WTC11 (cell line): ENCODE results near the gene TLNRD1. TPM values are rescaled to one million over a fixed set of nuclear protein-coding genes. Genes with fewer than 3 reads are reported as not detected.

ENCODE experiments used
- ATAC-seq: fragments of 200-7000 bp; cut with Tn5 transposase; 2 replicates; pipeline ENCODE4 v1.10.0; 2021; ENCODE audit warnings: mild to moderate bottlenecking, moderate library complexity
- CTCF ChIA-PET: fragments of 300-600 bp; sonication (Branson Sonifier 250); formaldehyde crosslinking; loops from one replicate; lab custom pipeline; 2021; ENCODE audit warnings: antibody characterized with exemption; lab: Charles Lee
- POLR2A ChIA-PET: fragments of 350-600 bp; sonication (Branson Sonifier 250); formaldehyde crosslinking; loops from one replicate; lab custom pipeline; 2021; ENCODE audit warnings: antibody characterized with exemption; lab: Charles Lee
- DNase-seq: peaks from one replicate; pipeline ENCODE4 v3.0.0; 2021; ENCODE audit warnings: low spot score
- H3K27ac Mint-ChIP-seq: 2 replicates; pipeline ENCODE4 v1.8.0; 2021; ENCODE audit warnings: mixed read lengths
- H3K27me3 Mint-ChIP-seq: 2 replicates; pipeline ENCODE4 v1.8.0; 2021; ENCODE audit warnings: low read depth, mild to moderate bottlenecking, moderate library complexity, mixed read lengths
- H3K36me3 Mint-ChIP-seq: 2 replicates; pipeline ENCODE4 v1.8.0; 2021; ENCODE audit warnings: mixed read lengths
- H3K4me1 Mint-ChIP-seq: 2 replicates; pipeline ENCODE4 v1.8.0; 2022; ENCODE audit warnings: mixed read lengths
- H3K4me3 Mint-ChIP-seq: 2 replicates; pipeline ENCODE4 v1.8.0; 2021; ENCODE audit warnings: mild to moderate bottlenecking, moderate library complexity, mixed read lengths
- H3K9me3 Mint-ChIP-seq: 2 replicates; pipeline ENCODE4 v1.8.0; 2021; ENCODE audit warnings: mixed read lengths
- ATF1 ChIP-seq: sonication (generic); formaldehyde crosslinking; IDR thresholded peaks from 2 replicates; pipeline ENCODE4 v1.8.1; 2023; ENCODE audit warnings: mild to moderate bottlenecking, moderate library complexity, missing genetic modification reagents
- GRHL2 ChIP-seq: fragments of 250-450 bp; sonication (Bioruptor Pico); IDR thresholded peaks from 2 replicates; pipeline ENCODE4 v1.8.0; 2022; ENCODE audit warnings: mild to moderate bottlenecking, moderate library complexity; ENCODE audit not compliant: insufficient replicate concordance, severe bottlenecking
- MYBL2 ChIP-seq: sonication (generic); formaldehyde crosslinking; IDR thresholded peaks from 2 replicates; pipeline ENCODE4 v1.8.1; 2023; ENCODE audit warnings: mild to moderate bottlenecking, moderate library complexity, missing genetic modification reagents
- PRRX2 ChIP-seq: fragments of 250-450 bp; sonication (Bioruptor Pico); IDR thresholded peaks from 2 replicates; pipeline ENCODE4 v1.8.0; 2021; ENCODE audit warnings: mild to moderate bottlenecking
- RELA ChIP-seq: sonication (generic); formaldehyde crosslinking; IDR thresholded peaks from 2 replicates; pipeline ENCODE4 v1.8.1; 2022; ENCODE audit warnings: missing genetic modification reagents, mild to moderate bottlenecking, borderline replicate concordance
- RORB ChIP-seq: fragments of 250-450 bp; sonication (Bioruptor Pico); IDR thresholded peaks from 2 replicates; pipeline ENCODE4 v1.9.0; 2021; ENCODE audit warnings: mild to moderate bottlenecking
- SMAD4 ChIP-seq: sonication (generic); formaldehyde crosslinking; IDR thresholded peaks from 2 replicates; pipeline ENCODE4 v1.8.0; 2022; ENCODE audit warnings: mild to moderate bottlenecking, missing genetic modification reagents
- TEAD4 ChIP-seq: sonication (generic); formaldehyde crosslinking; IDR thresholded peaks from 2 replicates; pipeline ENCODE4 v1.8.0; 2022; ENCODE audit warnings: mild to moderate bottlenecking, missing genetic modification reagents
- ZBTB21 ChIP-seq: sonication (generic); formaldehyde crosslinking; IDR thresholded peaks from 2 replicates; pipeline ENCODE4 v1.8.1; 2023; ENCODE audit warnings: mild to moderate bottlenecking, missing genetic modification reagents, borderline replicate concordance
- ZNF219 ChIP-seq: sonication (generic); formaldehyde crosslinking; IDR thresholded peaks from 2 replicates; pipeline ENCODE4 v1.8.0; 2023; ENCODE audit warnings: missing genetic modification reagents, mild to moderate bottlenecking, borderline replicate concordance
- total RNA-seq: library from RNA; stranded (reverse); gene quantifications from 3 replicates; pipeline ENCODE4 v1.2.3, GENCODE V29; 2021
- TF ChIP-seq, protein P1 (sequence below): sonication (generic); formaldehyde crosslinking; IDR thresholded peaks from 2 replicates; pipeline ENCODE4 v1.8.0; 2022; ENCODE audit warnings: mild to moderate bottlenecking, missing genetic modification reagents
- TF ChIP-seq, protein P2 (sequence below): sonication (generic); formaldehyde crosslinking; IDR thresholded peaks from 2 replicates; pipeline ENCODE4 v1.8.0; 2023; ENCODE audit warnings: missing genetic modification reagents, mild to moderate bottlenecking, borderline replicate concordance
- TF ChIP-seq, protein P3 (sequence below): sonication (generic); formaldehyde crosslinking; conservative IDR thresholded peaks from 2 replicates; pipeline ENCODE4 v1.8.1; 2022; ENCODE audit warnings: mild to moderate bottlenecking, missing genetic modification reagents
- TF ChIP-seq, protein P4 (sequence below): sonication (generic); formaldehyde crosslinking; IDR thresholded peaks from 2 replicates; pipeline ENCODE4 v1.8.0; 2023; ENCODE audit warnings: mild to moderate bottlenecking, missing genetic modification reagents
- TF ChIP-seq, protein P5 (sequence below): sonication (generic); formaldehyde crosslinking; IDR thresholded peaks from 2 replicates; pipeline ENCODE4 v1.8.1; 2023; ENCODE audit warnings: mild to moderate bottlenecking, missing genetic modification reagents
- TF ChIP-seq, protein P6 (sequence below): sonication (generic); formaldehyde crosslinking; IDR thresholded peaks from 2 replicates; pipeline ENCODE4 v1.8.0; 2022; ENCODE audit warnings: mild to moderate bottlenecking, missing genetic modification reagents
- TF ChIP-seq, protein P7 (sequence below): sonication (generic); formaldehyde crosslinking; IDR thresholded peaks from 2 replicates; pipeline ENCODE4 v1.8.0; 2022; ENCODE audit warnings: mild to moderate bottlenecking, missing genetic modification reagents
- TF ChIP-seq, protein P8 (sequence below): fragments of 250-450 bp; sonication (Bioruptor Pico); IDR thresholded peaks from 2 replicates; pipeline ENCODE4 v2.1.2; 2022; ENCODE audit warnings: mild to moderate bottlenecking, moderate library complexity

Gene TLNRD1
- total RNA-seq, 1 experiment from 2014 or later, result 26.7 TPM

DNA sequence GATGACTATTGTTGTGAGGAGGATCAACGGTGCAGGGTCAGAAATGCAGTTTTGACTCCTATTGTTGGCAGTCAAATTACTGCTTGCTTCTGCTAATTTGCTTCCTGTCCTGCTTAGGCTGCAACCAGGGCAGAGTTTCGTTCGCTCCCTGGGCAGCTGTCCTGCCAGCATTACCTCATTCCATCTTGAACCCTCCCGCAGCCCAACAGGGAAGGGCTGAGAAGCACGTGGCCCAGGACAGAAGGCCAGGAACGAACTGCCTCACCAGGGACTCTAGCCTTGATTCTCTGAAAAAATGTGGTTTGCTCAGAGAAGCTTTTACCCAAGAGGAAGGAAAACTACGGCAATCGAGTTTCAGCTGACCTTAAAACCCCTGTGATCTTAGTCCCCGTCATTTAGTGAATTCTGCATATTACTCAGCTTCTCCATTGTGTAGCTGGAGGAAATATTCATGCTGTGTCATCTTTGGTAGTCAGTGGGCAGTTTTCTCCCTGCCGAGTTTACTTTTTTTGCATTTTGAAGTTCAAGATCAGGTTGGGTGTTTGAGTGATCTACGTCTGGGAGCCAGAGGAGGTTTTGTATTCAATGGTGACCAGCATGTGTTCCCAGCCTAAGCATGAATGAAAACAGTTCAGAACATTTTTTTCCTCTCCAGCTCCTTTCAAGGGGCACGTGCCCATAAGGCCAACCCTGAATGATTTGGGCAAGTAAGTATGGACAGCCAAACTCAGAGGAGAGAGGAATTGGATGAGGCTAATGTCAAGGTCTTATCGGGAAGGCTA is 23.0 kb downstream of the TLNRD1 start:
- POLR2A ChIA-PET, result no interaction called here
- Mint-ChIP-seq H3K27ac (peak overlapping the region; percentile 45), H3K4me3 (no peak overlapping the region), H3K9me3 (no peaks in the 10 kb centered on the region), H3K27me3 (no peaks in the 10 kb centered on the region), H3K36me3 (no peaks in the 10 kb centered on the region), H3K4me1 (peaks cover 25% of the 10 kb centered on the region)
- DNase-seq, result no peak
- no peak for TF ChIP-seq ZBTB21
- TF ChIP-seq, protein P1, sequence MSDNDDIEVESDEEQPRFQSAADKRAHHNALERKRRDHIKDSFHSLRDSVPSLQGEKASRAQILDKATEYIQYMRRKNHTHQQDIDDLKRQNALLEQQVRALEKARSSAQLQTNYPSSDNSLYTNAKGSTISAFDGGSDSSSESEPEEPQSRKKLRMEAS, result peak; percentile 53; the same call in 1 of the 2 replicates
- ATAC-seq, result peak; percentile 16; the same call in 1 of the 2 replicates
- CTCF ChIA-PET, result interaction anchor here (1.5 kb wide), 1 partner anchor 243 kb away, joined by 8 read pairs; no protein-coding TSS in a partner anchor

DNA sequence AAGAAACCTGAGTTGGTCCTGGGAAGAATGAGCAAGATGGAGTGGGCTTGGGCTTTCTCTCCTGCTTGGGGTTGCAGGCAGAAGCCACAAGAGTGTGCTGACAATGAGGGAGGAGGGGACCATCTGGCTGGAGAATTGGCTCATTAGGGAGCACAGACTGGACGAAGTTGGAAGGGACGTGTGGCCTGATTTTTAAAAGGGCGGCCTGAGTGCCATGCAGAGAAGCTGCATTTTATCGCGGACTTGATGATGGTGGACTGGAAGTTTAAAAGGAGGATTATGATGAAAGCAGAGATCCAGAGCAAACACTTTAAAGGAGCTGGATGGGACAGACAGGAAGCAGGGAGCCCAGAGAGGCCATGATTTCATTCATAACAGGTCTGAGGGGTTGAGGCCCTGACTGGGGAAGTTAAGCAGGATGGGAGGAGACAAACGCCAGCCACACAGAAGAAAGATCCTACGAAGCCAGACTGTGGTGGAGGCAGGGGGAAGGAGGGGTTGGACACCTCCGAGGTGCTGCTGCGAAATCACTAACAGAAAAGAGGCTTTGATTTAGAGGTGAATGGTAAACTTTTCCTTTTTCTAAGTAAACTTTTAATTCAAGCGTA is 23.6 kb downstream of the TLNRD1 start:
- ATAC-seq (peak; percentile 39), DNase-seq (no peak)
- ChIA-PET CTCF (interaction anchor here (1.5 kb wide), 1 partner anchor 242 kb away, joined by 8 read pairs; no protein-coding TSS in a partner anchor), POLR2A (no interaction called here)
- Mint-ChIP-seq H3K9me3 (peaks cover 5% of the 10 kb centered on the region), H3K36me3 (no peaks in the 10 kb centered on the region), H3K4me3 (no peak overlapping the region), H3K27ac (no peak overlapping the region; the same call in 1 of the 2 replicates), H3K4me1 (peaks cover 31% of the 10 kb centered on the region), H3K27me3 (no peaks in the 10 kb centered on the region)
- TF ChIP-seq, protein P2, sequence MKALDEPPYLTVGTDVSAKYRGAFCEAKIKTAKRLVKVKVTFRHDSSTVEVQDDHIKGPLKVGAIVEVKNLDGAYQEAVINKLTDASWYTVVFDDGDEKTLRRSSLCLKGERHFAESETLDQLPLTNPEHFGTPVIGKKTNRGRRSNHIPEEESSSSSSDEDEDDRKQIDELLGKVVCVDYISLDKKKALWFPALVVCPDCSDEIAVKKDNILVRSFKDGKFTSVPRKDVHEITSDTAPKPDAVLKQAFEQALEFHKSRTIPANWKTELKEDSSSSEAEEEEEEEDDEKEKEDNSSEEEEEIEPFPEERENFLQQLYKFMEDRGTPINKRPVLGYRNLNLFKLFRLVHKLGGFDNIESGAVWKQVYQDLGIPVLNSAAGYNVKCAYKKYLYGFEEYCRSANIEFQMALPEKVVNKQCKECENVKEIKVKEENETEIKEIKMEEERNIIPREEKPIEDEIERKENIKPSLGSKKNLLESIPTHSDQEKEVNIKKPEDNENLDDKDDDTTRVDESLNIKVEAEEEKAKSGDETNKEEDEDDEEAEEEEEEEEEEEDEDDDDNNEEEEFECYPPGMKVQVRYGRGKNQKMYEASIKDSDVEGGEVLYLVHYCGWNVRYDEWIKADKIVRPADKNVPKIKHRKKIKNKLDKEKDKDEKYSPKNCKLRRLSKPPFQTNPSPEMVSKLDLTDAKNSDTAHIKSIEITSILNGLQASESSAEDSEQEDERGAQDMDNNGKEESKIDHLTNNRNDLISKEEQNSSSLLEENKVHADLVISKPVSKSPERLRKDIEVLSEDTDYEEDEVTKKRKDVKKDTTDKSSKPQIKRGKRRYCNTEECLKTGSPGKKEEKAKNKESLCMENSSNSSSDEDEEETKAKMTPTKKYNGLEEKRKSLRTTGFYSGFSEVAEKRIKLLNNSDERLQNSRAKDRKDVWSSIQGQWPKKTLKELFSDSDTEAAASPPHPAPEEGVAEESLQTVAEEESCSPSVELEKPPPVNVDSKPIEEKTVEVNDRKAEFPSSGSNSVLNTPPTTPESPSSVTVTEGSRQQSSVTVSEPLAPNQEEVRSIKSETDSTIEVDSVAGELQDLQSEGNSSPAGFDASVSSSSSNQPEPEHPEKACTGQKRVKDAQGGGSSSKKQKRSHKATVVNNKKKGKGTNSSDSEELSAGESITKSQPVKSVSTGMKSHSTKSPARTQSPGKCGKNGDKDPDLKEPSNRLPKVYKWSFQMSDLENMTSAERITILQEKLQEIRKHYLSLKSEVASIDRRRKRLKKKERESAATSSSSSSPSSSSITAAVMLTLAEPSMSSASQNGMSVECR (CRISPR knock-in tag), result no peak
- TF ChIP-seq ZNF219 (no peak), ATF1 (CRISPR knock-in tag) (no peak), TEAD4 (CRISPR knock-in tag) (no peak), ZBTB21 (no peak), MYBL2 (CRISPR knock-in tag) (no peak), RELA (no peak), GRHL2 (CRISPR knock-in tag) (no peak), PRRX2 (no peak), RORB (no peak), SMAD4 (no peak)
- TF ChIP-seq, protein P3, sequence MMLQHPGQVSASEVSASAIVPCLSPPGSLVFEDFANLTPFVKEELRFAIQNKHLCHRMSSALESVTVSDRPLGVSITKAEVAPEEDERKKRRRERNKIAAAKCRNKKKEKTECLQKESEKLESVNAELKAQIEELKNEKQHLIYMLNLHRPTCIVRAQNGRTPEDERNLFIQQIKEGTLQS (CRISPR knock-in tag), result no peak
- TF ChIP-seq, protein P4, sequence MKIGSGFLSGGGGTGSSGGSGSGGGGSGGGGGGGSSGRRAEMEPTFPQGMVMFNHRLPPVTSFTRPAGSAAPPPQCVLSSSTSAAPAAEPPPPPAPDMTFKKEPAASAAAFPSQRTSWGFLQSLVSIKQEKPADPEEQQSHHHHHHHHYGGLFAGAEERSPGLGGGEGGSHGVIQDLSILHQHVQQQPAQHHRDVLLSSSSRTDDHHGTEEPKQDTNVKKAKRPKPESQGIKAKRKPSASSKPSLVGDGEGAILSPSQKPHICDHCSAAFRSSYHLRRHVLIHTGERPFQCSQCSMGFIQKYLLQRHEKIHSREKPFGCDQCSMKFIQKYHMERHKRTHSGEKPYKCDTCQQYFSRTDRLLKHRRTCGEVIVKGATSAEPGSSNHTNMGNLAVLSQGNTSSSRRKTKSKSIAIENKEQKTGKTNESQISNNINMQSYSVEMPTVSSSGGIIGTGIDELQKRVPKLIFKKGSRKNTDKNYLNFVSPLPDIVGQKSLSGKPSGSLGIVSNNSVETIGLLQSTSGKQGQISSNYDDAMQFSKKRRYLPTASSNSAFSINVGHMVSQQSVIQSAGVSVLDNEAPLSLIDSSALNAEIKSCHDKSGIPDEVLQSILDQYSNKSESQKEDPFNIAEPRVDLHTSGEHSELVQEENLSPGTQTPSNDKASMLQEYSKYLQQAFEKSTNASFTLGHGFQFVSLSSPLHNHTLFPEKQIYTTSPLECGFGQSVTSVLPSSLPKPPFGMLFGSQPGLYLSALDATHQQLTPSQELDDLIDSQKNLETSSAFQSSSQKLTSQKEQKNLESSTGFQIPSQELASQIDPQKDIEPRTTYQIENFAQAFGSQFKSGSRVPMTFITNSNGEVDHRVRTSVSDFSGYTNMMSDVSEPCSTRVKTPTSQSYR (CRISPR knock-in tag), result no peak
- TF ChIP-seq, protein P5, sequence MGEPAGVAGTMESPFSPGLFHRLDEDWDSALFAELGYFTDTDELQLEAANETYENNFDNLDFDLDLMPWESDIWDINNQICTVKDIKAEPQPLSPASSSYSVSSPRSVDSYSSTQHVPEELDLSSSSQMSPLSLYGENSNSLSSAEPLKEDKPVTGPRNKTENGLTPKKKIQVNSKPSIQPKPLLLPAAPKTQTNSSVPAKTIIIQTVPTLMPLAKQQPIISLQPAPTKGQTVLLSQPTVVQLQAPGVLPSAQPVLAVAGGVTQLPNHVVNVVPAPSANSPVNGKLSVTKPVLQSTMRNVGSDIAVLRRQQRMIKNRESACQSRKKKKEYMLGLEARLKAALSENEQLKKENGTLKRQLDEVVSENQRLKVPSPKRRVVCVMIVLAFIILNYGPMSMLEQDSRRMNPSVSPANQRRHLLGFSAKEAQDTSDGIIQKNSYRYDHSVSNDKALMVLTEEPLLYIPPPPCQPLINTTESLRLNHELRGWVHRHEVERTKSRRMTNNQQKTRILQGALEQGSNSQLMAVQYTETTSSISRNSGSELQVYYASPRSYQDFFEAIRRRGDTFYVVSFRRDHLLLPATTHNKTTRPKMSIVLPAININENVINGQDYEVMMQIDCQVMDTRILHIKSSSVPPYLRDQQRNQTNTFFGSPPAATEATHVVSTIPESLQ (CRISPR knock-in tag), result no peak
- TF ChIP-seq, protein P6, sequence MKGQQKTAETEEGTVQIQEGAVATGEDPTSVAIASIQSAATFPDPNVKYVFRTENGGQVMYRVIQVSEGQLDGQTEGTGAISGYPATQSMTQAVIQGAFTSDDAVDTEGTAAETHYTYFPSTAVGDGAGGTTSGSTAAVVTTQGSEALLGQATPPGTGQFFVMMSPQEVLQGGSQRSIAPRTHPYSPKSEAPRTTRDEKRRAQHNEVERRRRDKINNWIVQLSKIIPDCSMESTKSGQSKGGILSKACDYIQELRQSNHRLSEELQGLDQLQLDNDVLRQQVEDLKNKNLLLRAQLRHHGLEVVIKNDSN, result no peak
- TF ChIP-seq, protein P7, sequence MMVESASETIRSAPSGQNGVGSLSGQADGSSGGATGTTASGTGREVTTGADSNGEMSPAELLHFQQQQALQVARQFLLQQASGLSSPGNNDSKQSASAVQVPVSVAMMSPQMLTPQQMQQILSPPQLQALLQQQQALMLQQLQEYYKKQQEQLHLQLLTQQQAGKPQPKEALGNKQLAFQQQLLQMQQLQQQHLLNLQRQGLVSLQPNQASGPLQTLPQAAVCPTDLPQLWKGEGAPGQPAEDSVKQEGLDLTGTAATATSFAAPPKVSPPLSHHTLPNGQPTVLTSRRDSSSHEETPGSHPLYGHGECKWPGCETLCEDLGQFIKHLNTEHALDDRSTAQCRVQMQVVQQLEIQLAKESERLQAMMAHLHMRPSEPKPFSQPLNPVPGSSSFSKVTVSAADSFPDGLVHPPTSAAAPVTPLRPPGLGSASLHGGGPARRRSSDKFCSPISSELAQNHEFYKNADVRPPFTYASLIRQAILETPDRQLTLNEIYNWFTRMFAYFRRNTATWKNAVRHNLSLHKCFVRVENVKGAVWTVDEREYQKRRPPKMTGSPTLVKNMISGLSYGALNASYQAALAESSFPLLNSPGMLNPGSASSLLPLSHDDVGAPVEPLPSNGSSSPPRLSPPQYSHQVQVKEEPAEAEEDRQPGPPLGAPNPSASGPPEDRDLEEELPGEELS (CRISPR knock-in tag), result no peak
- TF ChIP-seq, protein P8, sequence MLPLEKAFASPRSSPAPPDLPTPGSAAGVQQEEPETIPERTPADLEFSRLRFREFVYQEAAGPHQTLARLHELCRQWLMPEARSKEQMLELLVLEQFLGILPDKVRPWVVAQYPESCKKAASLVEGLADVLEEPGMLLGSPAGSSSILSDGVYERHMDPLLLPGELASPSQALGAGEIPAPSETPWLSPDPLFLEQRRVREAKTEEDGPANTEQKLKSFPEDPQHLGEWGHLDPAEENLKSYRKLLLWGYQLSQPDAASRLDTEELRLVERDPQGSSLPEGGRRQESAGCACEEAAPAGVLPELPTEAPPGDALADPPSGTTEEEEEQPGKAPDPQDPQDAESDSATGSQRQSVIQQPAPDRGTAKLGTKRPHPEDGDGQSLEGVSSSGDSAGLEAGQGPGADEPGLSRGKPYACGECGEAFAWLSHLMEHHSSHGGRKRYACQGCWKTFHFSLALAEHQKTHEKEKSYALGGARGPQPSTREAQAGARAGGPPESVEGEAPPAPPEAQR (CRISPR knock-in tag), result no peak
